HUES48 (cell line): ENCODE results near the gene TRPM2.
"Not testable (repeated sequence)": the region's sequence is repeated elsewhere in the genome, so short reads cannot be mapped to it uniquely, and the experiment has no call there.

Source experiments
- H3K27ac ChIP-seq: one replicate; pipeline ENCODE4 v1.7.0; 2013; ENCODE audit warnings: low read depth, low read length, inconsistent platforms
- H3K27me3 ChIP-seq: 2 replicates; pipeline ENCODE4 v1.6.1; 2013; ENCODE audit warnings: mild to moderate bottlenecking, low read length; ENCODE audit not compliant: control insufficient read depth, insufficient read depth
- H3K36me3 ChIP-seq: 2 replicates; pipeline ENCODE4 v1.6.1; 2013; ENCODE audit warnings: low read length; ENCODE audit not compliant: control insufficient read depth, insufficient read depth
- H3K4me1 ChIP-seq: 2 replicates; pipeline ENCODE4 v1.6.1; 2013; ENCODE audit warnings: mild to moderate bottlenecking, low read length; ENCODE audit not compliant: control insufficient read depth, insufficient read depth
- H3K4me3 ChIP-seq: 2 replicates; pipeline ENCODE4 v1.5.1; 2013; ENCODE audit warnings: mild to moderate bottlenecking, low read depth, low read length
- H3K9ac ChIP-seq: 2 replicates; pipeline ENCODE4 v1.6.1; 2013; ENCODE audit warnings: mild to moderate bottlenecking, low read depth, low read length, moderate library complexity
- H3K9me3 ChIP-seq: 2 replicates; pipeline ENCODE4 v1.6.1; 2013; ENCODE audit warnings: low read length; ENCODE audit not compliant: control insufficient read depth, insufficient read depth

TRPM2 gene

GRCh38 chr21:44391345-44392091, 38.1 kb downstream of the TRPM2 start:
- H3K27me3 ChIP-seq: no peaks in the 10 kb centered on the region
- H3K9me3 ChIP-seq: peaks cover 8% of the 10 kb centered on the region; the same call in 1 of the 2 replicates
- no peak overlapping the region for H3K27ac ChIP-seq
- H3K36me3 ChIP-seq: no peaks in the 10 kb centered on the region
- H3K4me3 ChIP-seq: no peak overlapping the region
- H3K4me1 ChIP-seq: no peaks in the 10 kb centered on the region
- H3K9ac ChIP-seq: no peak overlapping the region

DNA sequence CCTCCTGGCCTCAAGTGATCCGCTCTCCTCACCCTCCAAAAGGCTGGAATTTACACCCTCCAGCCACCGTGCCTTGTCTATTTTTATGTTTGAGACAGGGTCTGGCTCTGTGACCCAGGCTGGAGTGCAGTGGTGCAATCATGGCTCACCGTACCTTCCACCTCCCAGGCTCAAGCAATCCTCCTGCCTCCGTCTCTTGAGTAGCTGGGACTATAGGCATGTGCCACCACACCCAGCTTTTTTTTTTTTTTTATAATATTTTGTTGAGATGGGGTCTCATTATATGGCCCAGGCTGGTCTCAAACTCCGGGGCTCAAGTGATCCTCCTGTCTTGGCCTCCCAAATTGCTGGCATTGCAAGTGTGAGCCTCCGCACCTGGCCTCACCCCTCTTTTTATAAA, 38.8 kb downstream of the TRPM2 start:
- Histone ChIP-seq H3K9me3 (peaks cover 8% of the 10 kb centered on the region; the same call in 1 of the 2 replicates), H3K27ac (no peak overlapping the region), H3K9ac (no peak overlapping the region), H3K4me1 (no peaks in the 10 kb centered on the region), H3K4me3 (no peak overlapping the region), H3K36me3 (no peaks in the 10 kb centered on the region), H3K27me3 (no peaks in the 10 kb centered on the region)

DNA sequence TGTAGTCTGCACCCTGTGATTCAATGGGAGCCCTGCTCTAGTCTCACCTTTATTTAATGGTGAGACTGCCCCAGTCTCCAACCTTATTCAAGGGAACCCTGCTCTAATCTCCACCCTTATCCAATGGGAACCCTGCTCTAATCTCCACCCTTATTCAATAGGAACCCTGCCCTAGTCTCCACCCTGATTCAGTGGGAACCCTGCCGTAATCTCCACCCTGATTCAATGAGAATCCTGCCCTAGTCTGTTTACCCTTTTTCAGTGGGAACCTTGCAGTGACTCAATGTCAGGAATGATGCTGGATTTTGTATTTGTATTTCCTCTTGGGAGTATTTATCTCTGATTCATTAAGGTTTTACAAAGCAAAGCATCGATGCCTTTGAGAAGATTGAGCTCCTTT, 39.5 kb downstream of the TRPM2 start:
- Histone ChIP-seq H3K27ac (no peak overlapping the region), H3K36me3 (no peaks in the 10 kb centered on the region), H3K9ac (no peak overlapping the region), H3K9me3 (peaks cover 8% of the 10 kb centered on the region; the same call in 1 of the 2 replicates), H3K4me3 (no peak overlapping the region), H3K4me1 (no peaks in the 10 kb centered on the region), H3K27me3 (no peaks in the 10 kb centered on the region)

DNA sequence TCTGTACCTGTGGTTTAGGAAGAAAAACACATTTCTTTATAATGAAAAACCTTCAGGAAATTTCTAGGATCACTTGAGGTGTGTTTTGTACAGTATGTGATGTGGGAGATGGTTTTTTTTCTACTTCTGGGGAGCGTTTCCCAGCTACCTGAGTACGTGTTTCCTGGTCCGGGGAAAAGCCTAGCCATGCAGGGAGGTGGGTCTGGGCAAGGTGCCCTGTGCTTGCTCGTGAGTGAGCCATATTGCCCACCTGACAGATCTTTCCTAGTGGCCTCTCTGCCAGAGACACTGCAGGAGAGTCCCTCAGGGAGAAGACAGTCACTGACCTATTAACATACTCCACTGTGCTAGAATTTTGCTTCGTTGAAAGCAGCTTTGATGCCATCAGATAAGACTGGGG, 41.3 kb downstream of the TRPM2 start:
- H3K4me3 ChIP-seq: no peak overlapping the region
- no peaks in the 10 kb centered on the region for H3K4me1 ChIP-seq
- no peak overlapping the region for H3K9ac ChIP-seq
- H3K27ac ChIP-seq: no peak overlapping the region
- H3K9me3 ChIP-seq: 0 out of 2 replicates have a peak, but pooled peaks cover 5% of the 10 kb centered on the region
- H3K36me3 ChIP-seq: no peaks in the 10 kb centered on the region
- no peaks in the 10 kb centered on the region for H3K27me3 ChIP-seq

DNA sequence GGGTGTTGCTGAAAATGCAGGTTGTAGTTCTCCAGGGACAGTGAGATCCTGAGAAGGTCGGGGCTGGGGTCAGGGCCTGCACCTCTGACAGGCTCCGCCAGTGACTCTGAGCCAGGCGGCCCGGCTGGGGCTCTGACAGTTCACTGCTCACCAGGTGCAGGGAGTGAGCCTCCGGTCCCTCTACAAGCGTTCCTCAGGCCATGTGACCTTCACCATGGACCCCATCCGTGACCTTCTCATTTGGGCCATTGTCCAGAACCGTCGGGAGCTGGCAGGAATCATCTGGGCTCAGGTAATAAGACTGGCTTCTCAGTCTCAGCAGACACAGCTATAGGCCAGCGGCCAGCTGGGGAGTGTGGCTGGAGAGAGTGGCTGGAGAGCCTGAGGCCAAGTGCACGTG, 41.8 kb downstream of the TRPM2 start:
- Histone ChIP-seq H3K27me3 (no peaks in the 10 kb centered on the region), H3K9me3 (0 out of 2 replicates have a peak, but pooled peaks cover 5% of the 10 kb centered on the region), H3K27ac (no peak overlapping the region), H3K4me3 (no peak overlapping the region), H3K36me3 (no peaks in the 10 kb centered on the region), H3K4me1 (no peaks in the 10 kb centered on the region), H3K9ac (no peak overlapping the region)

DNA sequence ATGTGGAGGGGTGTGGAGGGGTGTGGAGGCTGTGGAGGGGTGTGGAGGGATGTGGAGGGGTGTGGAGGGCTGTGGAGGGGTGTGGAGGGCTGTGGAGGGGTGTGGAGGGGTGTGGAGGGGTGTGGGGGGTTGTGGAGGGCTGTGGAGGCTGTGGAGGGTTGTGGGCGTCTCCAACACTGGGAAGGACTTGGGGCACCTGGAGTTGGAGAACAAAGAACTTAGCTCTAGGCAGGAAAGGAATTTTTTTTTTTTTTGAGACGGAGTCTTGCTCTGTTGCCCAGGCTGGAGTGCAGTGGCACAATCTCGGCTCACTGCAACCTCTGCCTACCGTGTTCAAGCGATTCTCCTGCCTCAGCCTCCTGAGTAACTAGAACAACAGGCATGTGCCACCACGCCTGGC, 43.4 kb downstream of the TRPM2 start:
- not testable (repeated sequence) for H3K36me3 ChIP-seq, H3K4me1 ChIP-seq, H3K4me3 ChIP-seq, H3K9ac ChIP-seq, H3K9me3 ChIP-seq, H3K27me3 ChIP-seq, H3K27ac ChIP-seq

DNA sequence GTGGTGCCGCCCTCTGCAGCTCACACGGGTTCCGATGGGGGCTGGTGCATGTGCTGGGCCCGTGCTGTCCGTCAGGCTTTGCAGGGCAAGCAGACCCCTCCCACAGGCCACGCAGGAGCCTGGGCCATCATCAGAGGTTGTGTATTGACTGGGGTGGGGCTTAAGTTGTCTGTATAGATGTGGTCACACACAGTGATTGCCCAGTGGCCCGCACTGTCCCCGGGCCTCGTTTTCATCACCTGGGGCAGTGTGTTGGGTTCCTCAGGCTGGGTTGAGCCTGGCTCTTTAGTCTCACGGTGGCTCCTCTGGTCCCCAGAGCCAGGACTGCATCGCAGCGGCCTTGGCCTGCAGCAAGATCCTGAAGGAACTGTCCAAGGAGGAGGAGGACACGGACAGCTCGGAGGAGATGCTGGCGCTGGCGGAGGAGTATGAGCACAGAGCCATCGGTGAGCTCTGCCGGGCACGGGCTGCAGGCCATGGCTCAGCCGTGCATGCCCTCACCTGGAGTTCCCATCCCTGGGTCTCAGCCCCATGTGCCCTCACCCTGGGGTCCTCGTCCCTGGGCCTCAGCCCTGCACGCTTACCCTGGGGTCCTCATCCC, 44.1 kb downstream of the TRPM2 start:
- H3K36me3 ChIP-seq: no peaks in the 10 kb centered on the region
- no peak overlapping the region for H3K4me3 ChIP-seq
- H3K9me3 ChIP-seq: no peaks in the 10 kb centered on the region
- no peaks in the 10 kb centered on the region for H3K4me1 ChIP-seq
- H3K27me3 ChIP-seq: no peaks in the 10 kb centered on the region
- H3K27ac ChIP-seq: no peak overlapping the region
- H3K9ac ChIP-seq: no peak overlapping the region

GRCh38 chr21:44398499-44398898, 45.1 kb downstream of the TRPM2 start:
- Histone ChIP-seq H3K4me1 (no peaks in the 10 kb centered on the region), H3K36me3 (no peaks in the 10 kb centered on the region), H3K9me3 (peaks cover 1% of the 10 kb centered on the region), H3K27ac (no peak overlapping the region), H3K27me3 (no peaks in the 10 kb centered on the region), H3K4me3 (no peak overlapping the region), H3K9ac (no peak overlapping the region)

GRCh38 chr21:44399151-44399954, 45.9 kb downstream of the TRPM2 start:
- H3K27ac ChIP-seq: no peak overlapping the region
- H3K27me3 ChIP-seq: no peaks in the 10 kb centered on the region
- H3K36me3 ChIP-seq: no peaks in the 10 kb centered on the region

GRCh38 chr21:44399955-44400790, 46.8 kb downstream of the TRPM2 start:
- Histone ChIP-seq H3K4me3 (no peak overlapping the region), H3K27me3 (no peaks in the 10 kb centered on the region), H3K27ac (no peak overlapping the region), H3K4me1 (no peaks in the 10 kb centered on the region), H3K9ac (no peak overlapping the region), H3K9me3 (peaks cover 10% of the 10 kb centered on the region), H3K36me3 (no peaks in the 10 kb centered on the region)

More at GRCh38 chr21:44399151-44399954, 45.9 kb downstream of the TRPM2 start:
- peaks cover 10% of the 10 kb centered on the region for H3K9me3 ChIP-seq
- H3K9ac ChIP-seq: no peak overlapping the region
- H3K4me1 ChIP-seq: no peaks in the 10 kb centered on the region
- H3K4me3 ChIP-seq: no peak overlapping the region
